CD4-positive, CD25-positive, alpha-beta regulatory T cell (primary cell): Measurements from ENCODE around the gene CCT3. TPM values are rescaled to one million over a fixed set of nuclear protein-coding genes. Genes with fewer than 3 reads are reported as not detected.

Experiments
- ATAC-seq, 2 donors: fragments of 150-1000 bp; cut with Tn5 transposase; one replicate each; pipeline ENCODE4 v1.10.0; 2021; ENCODE audit warnings: low read depth in 2 of 2, moderate number of reproducible peaks in 2 of 2, moderate library complexity in 1 of 2
- DNase-seq, 3 donors: peaks; one replicate each; pipeline versions ENCODE4 v3.0.0 to v3.0.0-alpha.2; 2012 to 2022; ENCODE audit warnings: mixed read lengths in 1 of 3
- H3K27ac ChIP-seq: one replicate; pipeline ENCODE4 v1.7.0; 2013; ENCODE audit warnings: mild to moderate bottlenecking, low read length; ENCODE audit not compliant: insufficient read depth, poor library complexity, severe bottlenecking
- H3K27me3 ChIP-seq: one replicate; pipeline ENCODE4 v1.7.0; 2013; ENCODE audit warnings: low read length; ENCODE audit not compliant: control insufficient read depth, insufficient read depth
- H3K36me3 ChIP-seq: one replicate; pipeline ENCODE4 v1.7.0; 2013; ENCODE audit warnings: mild to moderate bottlenecking, low read length, moderate library complexity; ENCODE audit not compliant: control insufficient read depth, insufficient read depth
- H3K4me1 ChIP-seq: 2 replicates; pipeline ENCODE4 v1.7.0; 2013; ENCODE audit warnings: mild to moderate bottlenecking, low read length; ENCODE audit not compliant: insufficient read depth, control insufficient read depth, poor library complexity, severe bottlenecking
- H3K4me3 ChIP-seq: one replicate; pipeline ENCODE4 v1.7.0; 2013; ENCODE audit warnings: low read depth, mild to moderate bottlenecking, low read length, moderate library complexity
- H3K9me3 ChIP-seq, 2 experiments: 1 replicate in 1 of 2; 2 replicates in 1 of 2; pipeline ENCODE4 v1.7.0; 2013; ENCODE audit warnings: low read length in 2 of 2, mild to moderate bottlenecking in 1 of 2, moderate library complexity in 1 of 2; ENCODE audit not compliant: control insufficient read depth in 2 of 2
- H3K27ac Mint-ChIP-seq, 3 donors: one replicate each; pipeline ENCODE4 v1.8.0; 2020 to 2022; ENCODE audit warnings: mild to moderate bottlenecking in 3 of 3, mixed read lengths in 3 of 3, moderate library complexity in 2 of 3
- H3K27me3 Mint-ChIP-seq: one replicate; pipeline ENCODE4 v1.8.0; 2022; ENCODE audit warnings: mild to moderate bottlenecking, mixed read lengths
- H3K36me3 Mint-ChIP-seq: one replicate; pipeline ENCODE4 v1.8.0; 2020; ENCODE audit warnings: mixed read lengths
- H3K4me1 Mint-ChIP-seq, 4 donors: one replicate each; pipeline ENCODE4 v1.8.0; 2020 to 2022; ENCODE audit warnings: mixed read lengths in 4 of 4, mild to moderate bottlenecking in 1 of 4
- H3K4me3 Mint-ChIP-seq, 4 donors: one replicate each; pipeline ENCODE4 v1.8.0; 2020 to 2022; ENCODE audit warnings: mild to moderate bottlenecking in 4 of 4, mixed read lengths in 4 of 4, moderate library complexity in 3 of 4
- H3K9me3 Mint-ChIP-seq, 7 donors: one replicate each; pipeline ENCODE4 v1.8.0; 2020 to 2022; ENCODE audit warnings: mixed read lengths in 7 of 7, mild to moderate bottlenecking in 3 of 7, moderate library complexity in 2 of 7
- polyA plus RNA-seq, 4 donors: library from polyadenylated mRNA; unstranded; fragments of 300-500 nt; fragmentation: Illumina TruSeq; gene quantifications; one replicate each; pipeline ENCODE4 v1.2.3, GENCODE V29; 2021
- total RNA-seq: library from RNA; stranded (reverse); gene quantifications from one replicate; pipeline ENCODE4 v1.2.3, GENCODE V29; 2022

Gene CCT3
- total and polyA plus RNA-seq, 5 donors from 2014 or later = 84.5 to 214 (median 202) TPM

DNA sequence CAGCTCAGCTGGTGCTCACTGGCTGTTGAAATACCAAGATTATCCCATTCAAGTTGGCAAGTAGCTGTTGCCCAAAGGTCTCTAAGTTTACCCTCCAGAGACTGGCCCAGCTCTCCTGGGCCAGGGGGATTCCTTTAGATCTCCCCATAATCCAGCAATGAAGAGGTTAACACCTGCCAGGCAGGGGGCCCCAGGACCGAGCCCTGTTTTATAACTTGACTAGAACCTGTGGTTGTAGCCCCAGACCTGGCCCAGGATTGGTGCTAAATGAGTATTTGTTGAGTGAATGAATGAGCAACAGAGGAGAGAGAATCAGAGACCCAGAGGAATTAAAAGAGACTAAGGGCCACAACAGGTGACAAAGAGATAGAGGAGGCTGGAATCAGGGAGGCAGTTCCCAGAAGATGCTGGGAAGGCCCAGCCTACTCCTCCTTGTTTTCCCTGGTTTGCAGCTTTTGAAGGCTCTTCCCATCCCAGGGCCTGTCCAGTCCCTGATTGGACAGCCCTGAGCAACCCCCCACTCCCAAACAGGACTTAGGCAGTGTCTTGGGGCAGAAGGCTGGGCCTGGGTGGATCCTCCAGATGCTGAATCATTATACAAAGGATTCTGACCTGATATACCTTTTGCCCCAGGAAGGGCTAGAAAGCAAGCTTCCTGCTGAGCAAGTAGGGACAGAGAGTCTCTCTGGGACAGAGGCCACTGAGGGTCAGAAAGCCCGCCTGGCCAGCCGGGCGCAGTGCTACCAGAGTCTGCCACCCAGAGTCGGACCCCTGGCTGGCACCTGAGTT, 28.5 kb upstream of the CCT3 start:
- H3K27ac Mint-ChIP-seq = no peak overlapping the region
- no peak for DNase-seq
- no peaks in the 10 kb centered on the region for H3K36me3 ChIP-seq
- ATAC-seq = no peak
- H3K27ac ChIP-seq = no peak overlapping the region
- no peak overlapping the region for H3K4me3 ChIP-seq
- peaks cover 0 to 4% (median 0%) of the 10 kb centered on the region in 7 donors for H3K9me3 Mint-ChIP-seq
- peaks cover 0 to 7% (median 2%) of the 10 kb centered on the region in 4 donors for H3K4me1 Mint-ChIP-seq
- peaks cover 5% of the 10 kb centered on the region for H3K4me1 ChIP-seq
- H3K27me3 Mint-ChIP-seq = peaks cover 65% of the 10 kb centered on the region
- no peaks in the 10 kb centered on the region for H3K9me3 ChIP-seq
- H3K27me3 ChIP-seq = peaks cover 10% of the 10 kb centered on the region
- H3K36me3 Mint-ChIP-seq = no peaks in the 10 kb centered on the region
- no peak overlapping the region for H3K4me3 Mint-ChIP-seq

DNA sequence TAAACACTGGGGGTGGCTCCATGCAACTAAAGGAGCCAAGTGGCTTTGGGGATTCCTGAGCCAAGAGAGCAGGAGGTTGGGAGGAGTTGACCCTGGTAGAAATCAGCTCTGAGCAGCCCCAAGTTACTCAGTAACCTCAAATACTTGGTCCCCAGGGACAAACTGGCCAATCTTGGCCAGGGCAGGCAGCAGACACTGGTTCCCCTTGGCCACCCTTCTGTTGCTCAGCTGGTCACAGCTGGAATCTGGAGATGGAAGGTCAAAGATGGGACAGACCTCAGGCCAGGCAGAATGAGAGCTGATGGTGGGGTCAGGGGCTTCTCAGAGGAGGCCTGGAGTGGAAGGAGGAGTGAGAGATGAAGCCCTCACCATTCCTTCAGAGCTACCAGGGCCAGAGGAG, 27.7 kb upstream of the CCT3 start:
- H3K36me3 Mint-ChIP-seq = peaks cover under 1% of the 10 kb centered on the region
- DNase-seq = no peak
- no peak overlapping the region for H3K4me3 Mint-ChIP-seq
- Histone ChIP-seq H3K27ac (no peak overlapping the region), H3K27me3 (peaks cover 6% of the 10 kb centered on the region), H3K4me3 (no peak overlapping the region), H3K4me1 (peaks cover 5% of the 10 kb centered on the region), H3K9me3 (no peaks in the 10 kb centered on the region), H3K36me3 (no peaks in the 10 kb centered on the region)
- no peak for ATAC-seq
- peaks cover 57% of the 10 kb centered on the region for H3K27me3 Mint-ChIP-seq
- peaks cover 0 to 4% (median 0%) of the 10 kb centered on the region in 7 donors for H3K9me3 Mint-ChIP-seq
- H3K27ac Mint-ChIP-seq = no peak overlapping the region
- peaks cover 0 to 7% (median 2%) of the 10 kb centered on the region in 4 donors for H3K4me1 Mint-ChIP-seq

DNA sequence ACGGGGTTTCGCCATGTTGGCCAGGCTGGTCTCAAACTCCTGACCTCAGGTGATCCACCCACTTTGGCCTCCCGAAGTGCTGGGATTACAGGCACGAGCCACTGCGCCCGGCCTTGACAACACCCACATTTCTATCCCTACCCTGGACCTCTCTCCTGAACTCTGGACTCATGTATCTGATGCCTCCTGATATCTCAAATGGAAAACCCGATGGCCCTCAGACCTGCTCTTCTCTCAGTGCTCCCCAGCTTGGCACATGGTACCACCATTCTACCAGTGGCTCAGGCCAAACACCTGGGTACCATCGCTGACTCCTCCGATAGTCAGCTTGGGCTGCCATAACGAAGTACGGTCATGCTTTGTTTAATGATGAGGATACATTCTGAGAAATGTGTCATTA, 22.4 kb upstream of the CCT3 start:
- Mint-ChIP-seq H3K4me3 (no peak overlapping the region), H3K27me3 (peaks cover 56% of the 10 kb centered on the region), H3K9me3 (peaks cover 0 to 1% (median 0%) of the 10 kb centered on the region in 7 donors), H3K27ac (no peak overlapping the region), H3K36me3 (peaks cover 3% of the 10 kb centered on the region), H3K4me1 (peaks cover 0 to 8% (median 3%) of the 10 kb centered on the region in 4 donors)
- DNase-seq = no peak
- no peak overlapping the region for H3K27ac ChIP-seq
- no peak for ATAC-seq
- no peaks in the 10 kb centered on the region for H3K36me3 ChIP-seq
- peaks cover 6% of the 10 kb centered on the region for H3K4me1 ChIP-seq
- peaks cover 5% of the 10 kb centered on the region for H3K27me3 ChIP-seq
- H3K4me3 ChIP-seq = no peak overlapping the region
- no peaks in the 10 kb centered on the region for H3K9me3 ChIP-seq

DNA sequence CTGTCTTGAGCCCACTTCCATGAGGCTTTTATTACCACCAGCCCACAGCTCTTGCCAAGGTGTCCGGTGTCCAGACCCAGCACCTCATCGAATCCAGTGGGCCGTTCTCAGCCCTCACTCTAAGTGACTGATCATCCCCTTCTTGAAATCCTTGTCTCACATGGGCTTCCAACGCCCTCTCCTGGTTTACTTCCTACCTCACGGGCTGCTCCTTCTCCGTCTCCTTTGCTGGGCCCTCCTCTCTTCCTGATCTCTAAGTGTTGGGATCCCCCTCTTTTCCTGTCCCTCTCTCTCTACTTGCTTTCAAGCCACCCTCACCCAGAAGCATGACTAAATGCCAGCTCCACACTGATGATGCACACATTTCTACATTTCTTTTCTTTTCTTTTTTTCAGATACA, 21.9 kb upstream of the CCT3 start:
- no peak for ATAC-seq
- H3K4me3 Mint-ChIP-seq = no peak overlapping the region
- no peak for DNase-seq
- H3K27me3 Mint-ChIP-seq = peaks cover 53% of the 10 kb centered on the region
- H3K36me3 ChIP-seq = no peaks in the 10 kb centered on the region
- H3K4me1 Mint-ChIP-seq = peaks cover 0 to 8% (median 3%) of the 10 kb centered on the region in 4 donors
- peaks cover 3% of the 10 kb centered on the region for H3K36me3 Mint-ChIP-seq
- peaks cover 5% of the 10 kb centered on the region for H3K27me3 ChIP-seq
- no peaks in the 10 kb centered on the region for H3K9me3 ChIP-seq
- H3K27ac Mint-ChIP-seq = no peak overlapping the region
- H3K4me1 ChIP-seq = peaks cover 6% of the 10 kb centered on the region
- no peak overlapping the region for H3K4me3 ChIP-seq
- peaks cover 0 to 1% (median 0%) of the 10 kb centered on the region in 7 donors for H3K9me3 Mint-ChIP-seq
- no peak overlapping the region for H3K27ac ChIP-seq

DNA sequence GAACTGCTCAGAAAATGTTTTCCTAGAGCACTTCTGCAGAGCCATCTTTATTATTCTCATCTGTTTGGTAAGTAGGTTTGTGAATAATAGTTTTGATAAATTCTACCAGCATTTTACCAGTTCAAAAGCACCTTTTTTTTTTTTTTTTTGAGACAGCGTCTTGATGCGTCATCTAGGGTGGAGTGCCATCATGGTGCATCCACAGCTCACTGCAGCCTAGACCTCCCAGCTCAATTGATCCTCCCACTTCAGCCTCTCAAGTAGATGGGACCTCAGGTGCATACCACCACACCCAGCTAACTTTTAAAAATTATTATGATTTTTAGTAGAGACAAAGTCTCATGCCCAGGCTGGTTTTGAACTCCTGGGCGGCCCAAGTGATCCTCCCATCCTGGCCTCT, 21.2 kb upstream of the CCT3 start:
- H3K27ac Mint-ChIP-seq = no peak overlapping the region
- H3K4me3 ChIP-seq = no peak overlapping the region
- DNase-seq (no peak), ATAC-seq (no peak)
- H3K36me3 ChIP-seq = no peaks in the 10 kb centered on the region
- peaks cover 5% of the 10 kb centered on the region for H3K27me3 ChIP-seq
- H3K9me3 ChIP-seq = no peaks in the 10 kb centered on the region
- H3K36me3 Mint-ChIP-seq = peaks cover 3% of the 10 kb centered on the region
- no peak overlapping the region for H3K27ac ChIP-seq
- H3K4me1 ChIP-seq = peaks cover 6% of the 10 kb centered on the region
- H3K4me3 Mint-ChIP-seq = no peak overlapping the region
- H3K9me3 Mint-ChIP-seq = peaks cover 0 to 1% (median 0%) of the 10 kb centered on the region in 7 donors
- H3K27me3 Mint-ChIP-seq = peaks cover 52% of the 10 kb centered on the region
- H3K4me1 Mint-ChIP-seq = peaks cover 0 to 8% (median 3%) of the 10 kb centered on the region in 4 donors

DNA sequence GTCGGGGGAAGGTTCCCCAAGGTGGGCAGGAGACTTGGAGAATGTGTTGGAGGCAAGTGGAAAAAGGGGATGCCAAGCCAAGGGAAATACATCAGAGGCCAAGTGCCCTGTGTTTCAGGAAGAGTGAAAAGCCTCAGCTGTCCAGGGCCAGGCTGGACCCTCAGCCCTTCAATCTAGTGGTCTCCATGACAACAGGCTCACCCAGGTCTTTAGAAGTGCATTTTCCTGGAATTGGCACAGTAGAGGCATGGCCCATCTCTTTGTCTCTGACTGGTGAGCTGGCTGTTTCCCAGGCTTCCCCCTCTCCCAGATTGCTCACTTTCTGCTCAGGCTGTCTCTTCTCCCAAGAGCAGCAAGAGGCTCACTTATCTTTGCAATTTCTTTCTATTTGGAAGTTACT, 20.5 kb upstream of the CCT3 start:
- DNase-seq = no peak
- Mint-ChIP-seq H3K4me3 (no peak overlapping the region), H3K9me3 (peaks cover 0 to 1% (median 0%) of the 10 kb centered on the region in 7 donors), H3K36me3 (peaks cover 3% of the 10 kb centered on the region), H3K27ac (no peak overlapping the region), H3K27me3 (peaks cover 51% of the 10 kb centered on the region), H3K4me1 (peaks cover 0 to 8% (median 3%) of the 10 kb centered on the region in 4 donors)
- peaks cover 6% of the 10 kb centered on the region for H3K4me1 ChIP-seq
- no peak overlapping the region for H3K4me3 ChIP-seq
- peaks cover 5% of the 10 kb centered on the region for H3K27me3 ChIP-seq
- H3K36me3 ChIP-seq = no peaks in the 10 kb centered on the region
- no peak for ATAC-seq
- H3K27ac ChIP-seq = no peak overlapping the region
- H3K9me3 ChIP-seq = no peaks in the 10 kb centered on the region

DNA sequence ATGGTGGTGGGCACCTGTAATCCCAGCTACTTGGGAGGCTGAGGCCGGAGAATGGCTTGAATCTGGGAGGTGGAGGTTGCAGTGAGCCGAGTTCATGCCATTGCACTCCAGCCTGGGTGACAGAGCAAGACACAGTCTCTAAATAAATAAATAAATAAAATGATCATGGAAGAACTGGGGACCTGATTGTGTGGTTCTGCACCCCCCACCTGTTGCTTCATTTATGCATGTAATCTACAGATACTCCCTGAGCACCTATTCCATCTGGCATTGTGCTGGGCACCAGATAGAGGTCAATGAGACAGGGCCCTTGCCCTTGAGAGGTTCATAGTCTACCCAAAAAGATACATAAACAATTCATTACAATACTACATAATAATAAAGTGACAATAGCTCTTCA, 19.9 kb upstream of the CCT3 start:
- H3K27me3 ChIP-seq = peaks cover 5% of the 10 kb centered on the region
- H3K4me3 ChIP-seq = no peak overlapping the region
- no peak overlapping the region for H3K4me3 Mint-ChIP-seq
- H3K4me1 ChIP-seq = peaks cover 6% of the 10 kb centered on the region
- H3K27me3 Mint-ChIP-seq = peaks cover 49% of the 10 kb centered on the region
- no peaks in the 10 kb centered on the region for H3K9me3 ChIP-seq
- H3K27ac Mint-ChIP-seq = no peak overlapping the region
- no peak for DNase-seq
- H3K9me3 Mint-ChIP-seq = peaks cover 0 to 1% (median 0%) of the 10 kb centered on the region in 7 donors
- H3K36me3 Mint-ChIP-seq = peaks cover 3% of the 10 kb centered on the region
- no peak for ATAC-seq
- H3K4me1 Mint-ChIP-seq = peaks cover 0 to 8% (median 3%) of the 10 kb centered on the region in 4 donors
- no peak overlapping the region for H3K27ac ChIP-seq
- H3K36me3 ChIP-seq = no peaks in the 10 kb centered on the region
